HG03097 (cell line): ENCODE data around the gene STK16.

Experiments
- ATAC-seq: cut with Tn5 transposase; IDR thresholded peaks from one replicate; pipeline ENCODE4 v1.9.1; 2021; ENCODE audit not compliant: unreplicated experiment, low FRiP score

The STK16 gene

GRCh38 chr2:219213486-219214071, 31.7 kb upstream of the STK16 start:
- no peak for ATAC-seq

GRCh38 chr2:219214141-219214540, 31.1 kb upstream of the STK16 start:
- ATAC-seq, result no peak

- ATAC-seq, result no peak
Observed at GRCh38 chr2:219214786-219215185, 30.5 kb upstream of the STK16 start.

GRCh38 chr2:219215871-219216534, 29.3 kb upstream of the STK16 start:
- ATAC-seq, result no peak

GRCh38 chr2:219216535-219216915, 28.8 kb upstream of the STK16 start:
- no peak for ATAC-seq

- peak; percentile 5 for ATAC-seq
Observed at GRCh38 chr2:219218217-219218731, 27.0 kb upstream of the STK16 start.

GRCh38 chr2:219218732-219219701, 26.3 kb upstream of the STK16 start, which contains the start of gene ABCB6:
Gene ABCB6 (minus strand): TSS chr2:219218958. CDS start chr2:219218673, 285 bp downstream.
- peak; percentile 50 for ATAC-seq

- ATAC-seq, result no peak
Observed at GRCh38 chr2:219219784-219220532, 25.3 kb upstream of the STK16 start.

- no peak for ATAC-seq
Observed at GRCh38 chr2:219220652-219221402, 24.5 kb upstream of the STK16 start.

GRCh38 chr2:219221957-219222518, 23.2 kb upstream of the STK16 start:
- no peak for ATAC-seq

- ATAC-seq, result no peak
Observed at GRCh38 chr2:219223831-219224610, 21.3 kb upstream of the STK16 start.

GRCh38 chr2:219225350-219225749, 19.9 kb upstream of the STK16 start:
- ATAC-seq, result no peak

- no peak for ATAC-seq
Observed at GRCh38 chr2:219228041-219228910, 17.0 kb upstream of the STK16 start.

- peak; percentile 4 for ATAC-seq
Observed at GRCh38 chr2:219228911-219229304, 16.4 kb upstream of the STK16 start.

- ATAC-seq, result peak; percentile 82
Observed at GRCh38 chr2:219229305-219230058, 15.8 kb upstream of the STK16 start, which contains the start of the genes ANKZF1 and ATG9A. Gene ANKZF1 (plus strand): TSS chr2:219229806. CDS start chr2:219230258, 452 bp downstream. Gene ATG9A (minus strand): TSS chr2:219229636. CDS start chr2:219228024, 1,612 bp downstream.

- ATAC-seq, result peak; percentile 17
Observed at GRCh38 chr2:219230059-219230540, 15.2 kb upstream of the STK16 start.
